T47D (cell line): ENCODE data around the gene MATN1.

Experiments
- DNase-seq, 2 experiments: peaks; one replicate each; pipeline versions ENCODE4 v3.0.0 to v3.0.0-alpha.2; 2011 to 2012; ENCODE audit warnings: low read depth in 1 of 2, low spot score in 1 of 2
- JUND ChIP-seq: IDR thresholded peaks from 2 replicates; pipeline ENCODE4 v1.6.1; 2012; ENCODE audit warnings: low read depth
- in situ Hi-C: cut with HindIII; loops from 2 replicates; pipeline ENCODE4 v1.10.0; 2016; ENCODE audit warnings: low sequenced_read_pairs, low pct_unique_long_range_greater_than_20kb

MATN1 gene

GRCh38 chr1:30663596-30664091, 59.7 kb downstream of the MATN1 start:
- in situ Hi-C loops, result no loop called here
- no peak for DNase-seq
- no peak for TF ChIP-seq JUND

GRCh38 chr1:30662291-30662840, 61.0 kb downstream of the MATN1 start:
- no peak for TF ChIP-seq JUND
- no peak for DNase-seq

GRCh38 chr1:30661311-30661710, 62.1 kb downstream of the MATN1 start:
- in situ Hi-C loops, result no loop called here
- TF ChIP-seq JUND, result no peak
- DNase-seq, result no peak

More at GRCh38 chr1:30662291-30662840, 61.0 kb downstream of the MATN1 start:
- in situ Hi-C loops, result no loop called here
